Stromal cell of bone marrow (primary cell): Measurements from ENCODE around the gene OBP2B.
"Not testable (repeated sequence)": the region's sequence is repeated elsewhere in the genome, so short reads cannot be mapped to it uniquely, and the experiment has no call there.

Source experiments
- DNase-seq: peaks from one replicate; pipeline ENCODE4 v3.0.0-alpha.2; 2012; ENCODE audit warnings: low read depth

Gene OBP2B, protein sequence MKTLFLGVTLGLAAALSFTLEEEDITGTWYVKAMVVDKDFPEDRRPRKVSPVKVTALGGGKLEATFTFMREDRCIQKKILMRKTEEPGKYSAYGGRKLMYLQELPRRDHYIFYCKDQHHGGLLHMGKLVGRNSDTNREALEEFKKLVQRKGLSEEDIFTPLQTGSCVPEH

GRCh38 chr9:133208880-133209300, at the start of gene OBP2B:
Gene OBP2B, minus strand, starts transcription at chr9:133209250. Its CDS starts 51 bp downstream, at chr9:133209199.
- not testable (repeated sequence) for DNase-seq

DNA sequence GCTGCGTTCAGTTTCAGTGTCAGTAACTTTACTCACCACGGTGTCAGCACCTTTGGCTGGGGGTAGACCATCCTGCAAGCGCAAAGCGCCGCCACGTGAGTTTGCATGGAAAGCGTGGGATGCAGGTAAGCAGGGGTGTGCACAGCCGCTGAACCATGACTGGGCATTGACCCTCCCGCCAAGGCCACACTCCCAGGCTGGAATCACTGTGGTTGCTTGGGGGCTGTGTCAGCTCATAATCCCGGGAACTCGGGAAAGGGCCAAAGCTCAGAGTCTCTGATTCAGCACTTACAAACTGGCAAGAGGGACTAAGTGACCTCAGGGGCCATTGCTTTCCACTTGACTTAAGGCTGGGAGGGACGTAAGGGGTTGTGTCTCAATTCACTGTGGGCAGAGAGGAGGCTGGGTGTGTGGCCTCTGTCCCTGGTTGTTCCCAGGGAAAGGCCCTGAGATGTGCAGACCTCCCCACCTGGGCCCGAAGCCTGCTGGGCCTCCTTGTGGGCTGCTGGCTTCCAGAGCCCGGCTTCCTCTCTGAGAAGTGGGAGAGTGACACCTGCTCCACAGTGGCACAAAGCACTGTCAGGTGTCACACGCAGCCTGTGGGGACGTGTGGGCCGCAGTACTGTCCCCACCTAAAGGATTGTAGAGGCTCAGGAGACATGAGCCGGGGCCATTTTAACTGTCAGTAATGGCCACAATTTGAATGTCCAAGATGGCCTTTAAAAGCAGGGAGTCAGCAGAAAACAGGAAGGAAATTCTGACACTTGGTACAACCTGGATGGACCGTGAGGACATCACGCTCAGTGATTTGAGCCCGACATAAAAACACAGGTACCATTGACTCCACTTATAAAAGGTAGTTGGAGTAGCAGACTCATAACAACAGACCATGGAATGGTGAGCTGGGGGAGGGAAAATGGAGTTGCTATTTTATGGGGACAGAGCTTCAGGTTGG, 49.3 kb upstream of the OBP2B start:
- DNase-seq, result no peak

DNA sequence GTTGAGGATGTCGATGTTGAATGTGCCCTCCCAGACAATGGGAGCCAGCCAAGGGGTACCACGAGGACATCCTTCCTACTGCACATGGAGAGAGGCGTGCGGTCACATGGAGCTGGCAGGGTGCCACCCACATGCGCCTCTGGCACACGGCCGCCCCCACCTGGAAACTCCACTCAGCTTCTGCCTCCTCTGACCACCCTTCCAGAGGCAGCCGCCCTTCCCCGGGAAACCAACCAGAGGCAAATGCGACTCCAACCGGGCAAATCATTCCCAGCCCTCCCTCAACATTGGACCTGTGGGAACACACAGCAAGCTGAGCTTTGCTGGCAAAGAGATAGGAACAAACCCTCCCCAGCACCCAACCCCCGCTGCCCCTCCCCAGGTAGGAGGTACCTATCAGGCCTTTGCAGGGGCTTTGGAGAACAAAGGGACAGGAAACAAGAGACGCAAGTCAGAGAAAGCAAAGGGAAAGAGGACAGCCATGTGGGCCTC, 48.5 kb upstream of the OBP2B start:
- DNase-seq, result no peak

DNA sequence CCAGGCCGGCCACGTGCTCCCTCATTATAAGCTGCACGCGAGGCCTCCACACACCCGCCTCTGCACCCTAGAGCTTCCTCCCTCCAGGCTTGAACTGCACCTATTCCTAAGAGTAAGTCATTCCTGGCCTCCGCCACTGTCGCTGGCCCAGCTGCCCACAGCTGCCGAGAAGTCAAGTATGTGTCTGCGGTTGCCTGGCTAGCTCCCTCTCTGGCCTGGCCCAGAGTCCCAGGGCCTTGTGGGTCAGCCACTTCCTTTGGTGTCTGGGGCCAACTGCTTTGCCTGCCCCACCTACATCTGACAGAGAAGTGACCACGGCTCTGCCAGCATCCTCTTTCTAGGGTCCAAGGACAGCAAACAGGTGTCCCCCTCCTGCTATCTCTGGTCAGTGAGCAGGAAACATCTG, 47.6 kb upstream of the OBP2B start:
- DNase-seq, result no peak

DNA sequence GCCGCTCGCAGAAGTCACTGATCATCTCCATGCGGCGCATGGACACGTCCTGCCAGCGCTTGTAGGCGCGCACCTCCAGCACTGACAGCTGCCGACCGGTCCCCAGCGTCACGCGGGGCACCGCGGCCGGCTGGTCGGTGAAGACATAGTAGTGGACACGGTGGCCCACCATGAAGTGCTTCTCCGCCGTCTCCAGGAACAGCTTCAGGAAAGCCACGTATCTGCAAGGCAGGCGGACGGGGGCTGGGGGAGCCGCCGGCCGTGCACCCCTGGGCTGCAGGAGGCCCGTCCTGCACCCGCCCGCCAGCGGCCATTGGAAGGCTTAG, 47.0 kb upstream of the OBP2B start:
- no peak for DNase-seq

DNA sequence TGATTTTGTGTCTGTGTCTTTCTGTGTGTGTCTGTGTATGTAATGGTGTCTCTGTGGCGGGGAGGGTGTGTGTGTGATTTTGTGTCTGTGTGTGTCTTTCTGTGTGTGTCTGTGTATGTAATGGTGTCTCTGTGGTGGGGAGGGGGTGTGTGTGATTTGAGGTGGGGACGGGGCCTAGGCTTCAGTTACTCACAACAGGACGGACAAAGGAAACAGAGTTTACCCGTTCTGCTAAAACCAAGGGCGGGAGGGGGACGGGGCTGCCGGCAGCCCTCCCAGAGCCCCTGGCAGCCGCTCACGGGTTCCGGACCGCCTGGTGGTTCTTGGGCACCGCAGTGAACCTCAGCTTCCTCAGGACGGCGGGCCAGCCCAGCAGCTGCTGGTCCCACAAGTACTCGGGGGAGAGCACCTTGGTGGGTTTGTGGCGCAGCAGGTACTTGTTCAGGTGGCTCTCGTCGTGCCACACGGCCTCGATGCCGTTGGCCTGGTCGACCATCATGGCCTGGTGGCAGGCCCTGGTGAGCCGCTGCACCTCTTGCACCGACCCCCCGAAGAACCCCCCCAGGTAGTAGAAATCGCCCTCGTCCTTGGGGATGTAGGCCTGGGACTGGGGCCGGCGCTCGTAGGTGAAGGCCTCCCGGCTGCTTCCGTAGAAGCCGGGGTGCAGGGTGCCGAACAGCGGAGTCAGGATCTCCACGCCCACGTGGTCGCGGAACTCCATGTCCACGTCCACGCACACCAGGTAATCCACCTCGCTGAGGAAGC, 46.5 kb upstream of the OBP2B start:
- DNase-seq, result no peak

DNA sequence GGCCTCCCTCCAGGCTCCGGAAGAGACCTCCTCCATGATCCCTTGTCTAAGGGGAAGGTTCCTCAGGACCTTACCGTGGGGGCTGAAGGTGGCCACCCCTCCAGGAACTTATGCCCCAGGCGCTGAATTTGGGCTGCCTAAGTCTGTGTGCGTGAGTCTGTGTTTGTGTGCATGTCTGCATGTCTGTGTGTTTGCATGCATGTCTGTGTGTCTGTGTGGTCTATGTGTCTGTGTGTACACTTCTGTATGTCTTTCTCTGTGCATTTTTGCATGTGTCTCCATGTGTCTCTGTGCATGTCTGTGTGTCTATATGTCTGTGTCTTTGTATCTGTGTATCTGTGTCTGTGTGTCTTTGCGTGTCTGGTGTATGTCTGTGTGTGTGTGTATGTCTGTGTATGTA, 45.4 kb upstream of the OBP2B start:
- no peak for DNase-seq

- DNase-seq, result no peak
Measured at GRCh38 chr9:133253268-133253667, 44.2 kb upstream of the OBP2B start.

- no peak for DNase-seq
Measured at GRCh38 chr9:133252301-133253020, 43.4 kb upstream of the OBP2B start.

DNA sequence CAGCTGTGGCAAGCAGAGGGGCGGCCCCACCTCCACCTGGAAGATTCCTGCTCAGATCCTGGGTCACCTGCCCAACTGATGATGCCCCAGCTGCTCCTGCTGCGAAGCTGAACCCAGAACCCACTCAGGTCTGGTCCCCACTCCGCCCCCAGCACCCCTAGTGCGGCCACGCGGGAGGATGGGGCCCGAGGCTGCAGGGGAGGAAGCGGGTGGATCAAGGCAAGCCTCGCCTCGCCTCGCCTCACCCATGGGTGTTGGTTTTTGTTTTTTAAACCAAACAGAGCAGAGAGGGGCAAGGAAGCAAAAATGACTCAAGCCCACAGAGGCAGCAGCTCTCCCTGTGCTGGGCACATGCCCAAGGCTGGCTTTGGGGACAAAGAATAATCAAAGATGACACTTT, 42.7 kb upstream of the OBP2B start:
- DNase-seq, result no peak

DNA sequence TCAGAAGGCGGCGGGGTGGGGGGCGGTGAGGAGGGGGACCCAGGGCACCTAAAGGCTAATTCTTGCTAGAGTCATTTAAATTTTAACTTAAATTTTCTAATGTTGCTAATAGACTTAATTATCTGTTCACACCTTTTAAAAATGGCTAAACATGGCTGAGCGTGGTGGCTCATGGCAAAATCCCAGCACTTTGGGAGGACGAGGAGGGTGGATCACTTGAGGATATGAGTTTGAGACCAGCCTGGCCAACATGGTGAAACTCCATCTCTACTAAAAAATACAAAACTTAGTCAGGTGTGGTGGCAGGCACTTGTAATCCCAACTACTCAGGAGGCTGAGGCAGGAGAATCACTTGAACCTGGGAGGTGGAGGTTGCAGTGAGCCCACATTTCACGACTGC, 42.2 kb upstream of the OBP2B start:
- DNase-seq, result not testable (repeated sequence)

GRCh38 chr9:133250741-133251170, 41.7 kb upstream of the OBP2B start:
- DNase-seq, result no peak

- DNase-seq, result no peak
Measured at GRCh38 chr9:133249337-133249736, 40.3 kb upstream of the OBP2B start.

DNA sequence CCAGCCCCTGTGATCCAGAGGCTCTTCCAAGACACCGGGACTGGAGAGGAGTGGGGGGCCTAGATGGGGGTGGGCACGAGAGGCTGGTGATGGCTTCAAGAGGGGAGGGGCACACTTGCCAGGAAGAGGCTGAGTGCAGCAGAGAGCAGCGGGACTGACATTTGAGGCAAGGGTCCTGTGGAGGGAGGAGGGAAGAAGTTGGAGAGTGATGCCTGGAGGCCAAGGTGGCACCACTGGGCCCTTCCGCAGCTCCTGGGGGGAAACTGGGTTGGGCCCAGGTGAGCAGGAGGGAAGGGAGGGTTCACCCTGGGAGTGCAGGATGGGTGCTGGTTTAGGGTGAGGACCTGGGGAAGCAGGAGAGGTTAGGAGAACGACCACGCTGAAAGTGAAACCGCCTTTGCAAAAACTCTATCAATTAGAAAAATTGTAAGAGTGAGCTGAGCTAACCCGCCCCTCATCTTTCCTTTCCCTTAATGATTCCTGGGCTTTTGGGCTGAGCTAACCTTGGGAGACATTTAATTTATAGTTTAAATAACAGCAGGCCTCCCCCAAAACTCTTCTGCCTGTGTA, 39.8 kb upstream of the OBP2B start:
- DNase-seq, result no peak

- DNase-seq, result no peak
Measured at GRCh38 chr9:133247632-133248031, 38.6 kb upstream of the OBP2B start.

DNA sequence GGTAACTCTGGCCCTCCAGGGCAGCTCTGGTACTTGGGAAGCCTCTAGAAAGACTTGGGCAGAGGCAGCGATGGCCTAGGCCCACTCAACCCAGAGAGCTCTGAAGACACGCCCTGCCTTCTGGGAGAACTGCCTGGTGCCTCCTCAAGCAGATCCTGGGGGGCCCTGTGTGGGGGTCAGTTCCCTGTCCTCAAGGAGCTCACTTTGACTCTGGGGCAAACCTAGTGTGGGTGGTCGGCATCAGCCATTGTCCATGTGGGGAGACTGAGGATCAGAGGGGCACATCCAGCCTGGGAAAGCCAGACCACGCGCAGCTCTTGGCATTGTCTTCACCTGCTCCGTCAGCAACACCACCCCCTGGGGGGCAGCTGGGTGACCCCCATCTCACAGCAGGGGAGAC, 37.9 kb upstream of the OBP2B start:
- DNase-seq, result no peak

- no peak for DNase-seq
Measured at GRCh38 chr9:133246562-133246961, 37.5 kb upstream of the OBP2B start.

- no peak for DNase-seq
Measured at GRCh38 chr9:133242991-133243390, 33.9 kb upstream of the OBP2B start.

- no peak for DNase-seq
Measured at GRCh38 chr9:133242241-133242640, 33.2 kb upstream of the OBP2B start.

- no peak for DNase-seq
Measured at GRCh38 chr9:133239533-133240090, 30.6 kb upstream of the OBP2B start.

DNA sequence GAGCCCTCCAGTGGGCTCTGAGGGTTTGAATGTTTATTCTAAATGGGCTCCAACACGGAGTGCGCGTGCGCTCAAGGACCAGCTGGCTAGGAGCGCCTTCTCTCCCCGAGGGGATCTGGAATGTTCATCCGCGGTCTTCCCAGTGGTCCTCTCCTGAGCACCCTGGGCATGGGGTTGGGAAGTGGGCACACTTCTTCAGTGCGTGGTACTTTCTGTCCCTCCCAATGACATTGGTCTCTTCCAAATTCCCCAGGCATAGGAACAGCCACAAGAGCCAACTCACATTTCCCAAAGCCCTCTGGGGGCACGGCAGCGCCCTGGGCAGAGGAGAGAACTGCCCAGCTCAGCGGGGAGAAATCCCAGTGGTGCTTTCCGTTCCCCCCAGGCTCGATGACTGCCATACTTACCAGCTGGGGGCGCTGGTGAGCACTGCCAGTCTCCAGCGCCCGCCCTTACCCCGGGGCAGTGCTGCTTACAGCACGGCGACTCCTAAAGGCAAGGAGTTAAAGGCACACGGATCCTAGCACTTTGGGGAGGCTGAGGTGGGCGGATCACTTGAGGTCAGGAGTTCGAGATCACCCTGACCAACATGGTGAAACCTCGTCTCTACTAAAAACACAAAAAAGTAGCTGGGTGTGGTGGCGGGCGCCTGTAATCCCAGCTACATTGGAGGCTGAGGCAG, 29.9 kb upstream of the OBP2B start:
- peak; percentile 14 for DNase-seq
